Sciatic nerve (tissue), 2 donors: Measurements from ENCODE around the gene PLEKHB2. TPM values are rescaled to one million over a fixed set of nuclear protein-coding genes. Genes with fewer than 3 reads are reported as not detected.
"Not testable (repeated sequence)": the region's sequence is repeated elsewhere in the genome, so short reads cannot be mapped to it uniquely, and the experiment has no call there.

ENCODE experiments used
- ATAC-seq: fragments of 200-7000 bp; cut with Tn5 transposase; one replicate; pipeline ENCODE4 v1.9.1; 2020; ENCODE audit warnings: mild to moderate bottlenecking, moderate library complexity
- DNase-seq: peaks from one replicate; pipeline ENCODE4 v3.0.0-alpha.2; 2020; ENCODE audit warnings: low spot score
- intact Hi-C: fragments of 100-400 bp; cut with DNase I; formaldehyde crosslinking; loops from one replicate; pipeline ENCODE4 v1.14.2; 2022
- total RNA-seq: library from RNA; stranded (reverse); fragmentation: NEBNext Ultra II Directional; extraction: Animal tissue kit (Norgen Biotek cat#: 25700); gene quantifications from one replicate; pipeline ENCODE4 v1.2.1, GENCODE V29; 2021
- donor health status: DM: no; HTN: no; CAD: no.
- donor health status: DM: no; HTN: no; CAD: no.

PLEKHB2 gene
- total RNA-seq, 1 donor from 2014 or later, result 52.0 TPM

GRCh38 chr2:131092458-131093005, 12.6 kb upstream of the PLEKHB2 start:
- no peak for ATAC-seq
- intact Hi-C loops, result no loop called here

GRCh38 chr2:131093006-131093695, 12.0 kb upstream of the PLEKHB2 start, which contains the start of gene FAM168B:
Gene FAM168B, minus strand, starts transcription at chr2:131093460. Its CDS starts 10,814 bp downstream, at chr2:131082646.
- intact Hi-C loops, result no loop called here
- ATAC-seq (peak; percentile 98), DNase-seq (peak; percentile 93)

More at GRCh38 chr2:131092458-131093005, 12.6 kb upstream of the PLEKHB2 start:
- DNase-seq, result no peak

- DNase-seq, result no peak
- peak; percentile 94 for ATAC-seq
- intact Hi-C loops, result no loop called here
Observed at GRCh38 chr2:131093696-131094462, 11.3 kb upstream of the PLEKHB2 start.

- DNase-seq (no peak), ATAC-seq (no peak)
- intact Hi-C loops, result no loop called here
Observed at GRCh38 chr2:131094463-131095281, 10.5 kb upstream of the PLEKHB2 start.

GRCh38 chr2:131103165-131103564, 2.0 kb upstream of the PLEKHB2 start:
- ATAC-seq (no peak), DNase-seq (no peak)
- intact Hi-C loops, result no loop called here

GRCh38 chr2:131104487-131105155, 515 bp upstream of the PLEKHB2 start:
- peak; percentile 87 for ATAC-seq

GRCh38 chr2:131105950-131106801, 1.0 kb downstream of the PLEKHB2 start:
- ATAC-seq (peak; percentile 35), DNase-seq (peak; percentile 65)
- intact Hi-C loops, result no loop called here

More at GRCh38 chr2:131104487-131105155, 515 bp upstream of the PLEKHB2 start:
- no peak for DNase-seq
- intact Hi-C loops, result no loop called here

GRCh38 chr2:131112529-131112928, 7.4 kb downstream of the PLEKHB2 start:
- DNase-seq, result no peak
- intact Hi-C loops, result no loop called here
- no peak for ATAC-seq

GRCh38 chr2:131113566-131114227, 8.6 kb downstream of the PLEKHB2 start:
- DNase-seq (no peak), ATAC-seq (no peak)
- intact Hi-C loops, result no loop called here

- ATAC-seq, intact Hi-C loops, DNase-seq: not testable (repeated sequence)
Observed at GRCh38 chr2:131114950-131115349, 9.8 kb downstream of the PLEKHB2 start.

- DNase-seq (no peak), ATAC-seq (no peak)
- intact Hi-C loops, result no loop called here
Observed at GRCh38 chr2:131115752-131116151, 10.6 kb downstream of the PLEKHB2 start.

GRCh38 chr2:131120815-131121317, 15.7 kb downstream of the PLEKHB2 start:
- no peak for DNase-seq
- intact Hi-C loops, result no loop called here
- ATAC-seq, result no peak

- intact Hi-C loops, result no loop called here
- no peak for ATAC-seq
- DNase-seq, result no peak
Observed at GRCh38 chr2:131121464-131121863, 16.3 kb downstream of the PLEKHB2 start.

- intact Hi-C loops, result no loop called here
- DNase-seq (no peak), ATAC-seq (no peak)
Observed at GRCh38 chr2:131122496-131122895, 17.4 kb downstream of the PLEKHB2 start.

GRCh38 chr2:131123192-131123591, 18.1 kb downstream of the PLEKHB2 start:
- DNase-seq (no peak), ATAC-seq (no peak)
- intact Hi-C loops, result no loop called here

GRCh38 chr2:131125195-131125757, 20.1 kb downstream of the PLEKHB2 start:
- intact Hi-C loops, result no loop called here
- ATAC-seq (no peak), DNase-seq (no peak)

GRCh38 chr2:131126436-131126835, 21.3 kb downstream of the PLEKHB2 start:
- intact Hi-C loops, result no loop called here
- peak; percentile 60 for ATAC-seq

More at GRCh38 chr2:131126436-131126835, 21.3 kb downstream of the PLEKHB2 start:
- no peak for DNase-seq
